ENCODE data around the gene ZNF488. TPM values are rescaled to one million over a fixed set of nuclear protein-coding genes. Genes with fewer than 3 reads are reported as not detected.

ZNF488 gene, protein sequence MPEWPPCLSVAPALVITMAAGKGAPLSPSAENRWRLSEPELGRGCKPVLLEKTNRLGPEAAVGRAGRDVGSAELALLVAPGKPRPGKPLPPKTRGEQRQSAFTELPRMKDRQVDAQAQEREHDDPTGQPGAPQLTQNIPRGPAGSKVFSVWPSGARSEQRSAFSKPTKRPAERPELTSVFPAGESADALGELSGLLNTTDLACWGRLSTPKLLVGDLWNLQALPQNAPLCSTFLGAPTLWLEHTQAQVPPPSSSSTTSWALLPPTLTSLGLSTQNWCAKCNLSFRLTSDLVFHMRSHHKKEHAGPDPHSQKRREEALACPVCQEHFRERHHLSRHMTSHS
- not detected for polyA plus RNA-seq (2012; ENCODE audit: insufficient read depth, insufficient read length, low read depth)

DNA sequence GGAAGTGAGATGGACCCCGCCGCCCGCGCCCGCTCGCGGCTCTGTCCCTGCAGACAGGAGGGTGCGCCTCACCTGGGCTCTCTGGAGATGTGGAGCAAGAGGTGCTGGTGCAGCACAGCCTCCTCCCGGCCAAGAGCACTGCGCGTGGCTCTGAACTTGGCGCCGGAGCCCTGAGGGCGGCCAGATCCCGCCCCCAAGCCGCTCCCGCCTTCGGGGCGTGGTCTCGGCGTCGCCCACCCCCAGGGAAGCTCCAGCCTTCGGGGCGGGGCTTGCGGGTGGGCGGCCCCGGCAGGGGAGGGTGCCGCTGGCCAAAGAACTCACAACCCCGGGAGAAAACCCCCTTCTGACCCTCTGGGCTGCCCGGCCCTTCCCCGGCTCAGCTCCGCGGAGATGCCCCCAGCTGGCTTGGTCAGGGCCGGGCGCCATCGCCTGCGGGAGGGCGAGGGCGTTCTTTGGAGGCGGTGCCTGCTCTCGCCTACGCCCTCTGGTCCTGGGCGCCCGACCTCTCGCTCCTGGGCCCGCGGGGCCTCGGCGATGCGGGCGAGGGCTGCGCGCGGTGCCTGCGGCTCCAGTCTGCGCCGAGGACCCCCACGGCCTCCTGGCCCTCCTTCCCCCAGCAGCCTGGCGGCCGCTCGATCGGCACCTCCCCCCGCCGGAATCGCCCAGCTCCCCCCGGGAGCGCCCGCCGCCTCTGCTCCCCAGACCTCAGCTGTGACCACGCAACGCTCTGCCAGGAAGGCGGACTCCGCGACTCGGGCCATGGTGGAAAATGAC lies at the start of gene ZNF488:
TSS of gene ZNF488 (minus strand) at position 146 of the 774 bp plus-strand sequence. CDS start 15,464 bp downstream, outside the sequence.
- Histone ChIP-seq H3K36me3 (no peaks in the 10 kb centered on the region), H3K9me3 (no peaks in the 10 kb centered on the region), H3K27me3 (peaks cover 11% of the 10 kb centered on the region), H3K4me1 (no peaks in the 10 kb centered on the region), H3K4me3 (ENCODE audit: low read depth, low read length) (peak within 1 kb of the TSS; percentile 66)
- DNase-seq, result peak; percentile 83
- TF ChIP-seq, protein P1, sequence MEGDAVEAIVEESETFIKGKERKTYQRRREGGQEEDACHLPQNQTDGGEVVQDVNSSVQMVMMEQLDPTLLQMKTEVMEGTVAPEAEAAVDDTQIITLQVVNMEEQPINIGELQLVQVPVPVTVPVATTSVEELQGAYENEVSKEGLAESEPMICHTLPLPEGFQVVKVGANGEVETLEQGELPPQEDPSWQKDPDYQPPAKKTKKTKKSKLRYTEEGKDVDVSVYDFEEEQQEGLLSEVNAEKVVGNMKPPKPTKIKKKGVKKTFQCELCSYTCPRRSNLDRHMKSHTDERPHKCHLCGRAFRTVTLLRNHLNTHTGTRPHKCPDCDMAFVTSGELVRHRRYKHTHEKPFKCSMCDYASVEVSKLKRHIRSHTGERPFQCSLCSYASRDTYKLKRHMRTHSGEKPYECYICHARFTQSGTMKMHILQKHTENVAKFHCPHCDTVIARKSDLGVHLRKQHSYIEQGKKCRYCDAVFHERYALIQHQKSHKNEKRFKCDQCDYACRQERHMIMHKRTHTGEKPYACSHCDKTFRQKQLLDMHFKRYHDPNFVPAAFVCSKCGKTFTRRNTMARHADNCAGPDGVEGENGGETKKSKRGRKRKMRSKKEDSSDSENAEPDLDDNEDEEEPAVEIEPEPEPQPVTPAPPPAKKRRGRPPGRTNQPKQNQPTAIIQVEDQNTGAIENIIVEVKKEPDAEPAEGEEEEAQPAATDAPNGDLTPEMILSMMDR (IDR thresholded peaks at IDR 0.05; ENCODE audit: low read depth, low read length), result no peak

DNA sequence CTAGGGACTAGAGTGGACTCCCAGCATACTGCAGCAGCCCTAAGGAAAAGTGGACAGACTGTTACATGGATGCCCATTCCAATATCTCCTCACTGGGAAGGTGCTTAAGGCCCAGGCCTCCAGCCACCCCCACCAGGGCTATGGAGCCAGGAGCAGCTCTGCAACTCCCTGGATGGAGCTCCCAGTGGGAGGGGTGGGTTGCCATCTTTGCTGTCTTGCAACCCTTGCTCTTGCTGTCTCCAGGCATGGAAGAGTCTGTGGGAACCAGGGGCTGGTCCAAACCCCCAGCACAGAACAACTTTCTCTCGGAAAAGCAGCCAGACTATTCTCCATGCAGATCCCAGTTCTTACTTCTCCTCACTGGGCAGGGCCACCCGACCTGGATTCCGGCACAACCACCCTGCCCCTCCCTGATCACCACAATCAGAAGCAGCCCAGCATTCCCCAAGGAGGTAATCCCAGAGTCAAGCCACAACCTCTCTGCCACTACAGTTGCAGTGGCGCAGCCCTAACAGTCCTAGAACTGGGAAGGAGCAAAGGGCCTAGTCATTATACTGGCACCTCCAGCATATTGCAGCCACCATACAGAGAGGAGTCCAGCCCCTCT lies 41.8 kb upstream of the ZNF488 start:
- no peak for DNase-seq
- H3K4me3 ChIP-seq (ENCODE audit: low read depth, low read length), result no peak overlapping the region
- H3K36me3 ChIP-seq, result no peaks in the 10 kb centered on the region
- H3K4me1 ChIP-seq, result no peaks in the 10 kb centered on the region
- no peaks in the 10 kb centered on the region for H3K27me3 ChIP-seq
- TF ChIP-seq, protein P1 (IDR thresholded peaks at IDR 0.05; ENCODE audit: low read depth, low read length), result no peak
- no peaks in the 10 kb centered on the region for H3K9me3 ChIP-seq

DNA sequence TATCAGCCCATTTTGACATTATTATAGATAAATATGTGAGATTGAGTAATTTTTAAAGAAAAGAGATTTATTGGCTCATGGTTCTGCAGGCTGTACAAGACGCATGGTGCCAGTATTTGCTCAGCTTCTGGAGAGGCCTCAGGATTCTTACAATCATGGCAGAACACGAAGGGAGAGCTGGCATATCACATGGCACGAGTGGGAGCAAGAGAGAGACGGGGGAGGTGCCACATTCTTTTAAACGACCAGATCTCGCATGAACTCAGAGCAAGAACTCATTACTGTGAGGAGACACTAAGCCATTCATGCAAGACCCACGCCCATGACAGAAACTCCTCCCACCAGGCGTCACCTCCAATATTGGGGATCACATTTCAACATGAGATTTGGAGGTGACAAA lies 40.1 kb upstream of the ZNF488 start:
- no peaks in the 10 kb centered on the region for H3K27me3 ChIP-seq
- H3K4me1 ChIP-seq, result no peaks in the 10 kb centered on the region
- H3K9me3 ChIP-seq, result no peaks in the 10 kb centered on the region
- H3K36me3 ChIP-seq, result no peaks in the 10 kb centered on the region
- TF ChIP-seq, protein P1 (IDR thresholded peaks at IDR 0.05; ENCODE audit: low read depth, low read length), result no peak
- no peak for DNase-seq
- no peak overlapping the region for H3K4me3 ChIP-seq (ENCODE audit: low read depth, low read length)

DNA sequence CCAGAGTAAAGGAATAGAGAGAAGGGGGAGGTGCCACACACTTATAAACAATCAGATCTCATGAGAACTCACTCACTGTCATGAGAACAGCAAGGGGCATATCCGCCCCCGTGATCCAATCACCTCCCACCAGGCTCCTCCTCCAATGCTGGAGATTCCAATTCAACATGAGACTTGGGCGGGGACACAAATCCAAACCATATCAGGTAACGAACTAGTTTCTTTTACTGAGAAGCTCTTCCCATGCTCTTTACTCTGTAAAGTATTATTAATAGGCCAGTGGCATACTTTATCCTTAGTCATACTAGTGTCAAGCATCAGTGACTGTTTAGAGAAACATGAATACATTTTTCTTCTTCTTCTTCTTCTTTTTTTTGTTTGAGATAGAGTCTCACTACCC lies 39.4 kb upstream of the ZNF488 start:
- Histone ChIP-seq H3K4me1 (no peaks in the 10 kb centered on the region), H3K36me3 (no peaks in the 10 kb centered on the region), H3K9me3 (no peaks in the 10 kb centered on the region), H3K27me3 (no peaks in the 10 kb centered on the region), H3K4me3 (ENCODE audit: low read depth, low read length) (no peak overlapping the region)
- TF ChIP-seq, protein P1 (IDR thresholded peaks at IDR 0.05; ENCODE audit: low read depth, low read length), result no peak
- no peak for DNase-seq

DNA sequence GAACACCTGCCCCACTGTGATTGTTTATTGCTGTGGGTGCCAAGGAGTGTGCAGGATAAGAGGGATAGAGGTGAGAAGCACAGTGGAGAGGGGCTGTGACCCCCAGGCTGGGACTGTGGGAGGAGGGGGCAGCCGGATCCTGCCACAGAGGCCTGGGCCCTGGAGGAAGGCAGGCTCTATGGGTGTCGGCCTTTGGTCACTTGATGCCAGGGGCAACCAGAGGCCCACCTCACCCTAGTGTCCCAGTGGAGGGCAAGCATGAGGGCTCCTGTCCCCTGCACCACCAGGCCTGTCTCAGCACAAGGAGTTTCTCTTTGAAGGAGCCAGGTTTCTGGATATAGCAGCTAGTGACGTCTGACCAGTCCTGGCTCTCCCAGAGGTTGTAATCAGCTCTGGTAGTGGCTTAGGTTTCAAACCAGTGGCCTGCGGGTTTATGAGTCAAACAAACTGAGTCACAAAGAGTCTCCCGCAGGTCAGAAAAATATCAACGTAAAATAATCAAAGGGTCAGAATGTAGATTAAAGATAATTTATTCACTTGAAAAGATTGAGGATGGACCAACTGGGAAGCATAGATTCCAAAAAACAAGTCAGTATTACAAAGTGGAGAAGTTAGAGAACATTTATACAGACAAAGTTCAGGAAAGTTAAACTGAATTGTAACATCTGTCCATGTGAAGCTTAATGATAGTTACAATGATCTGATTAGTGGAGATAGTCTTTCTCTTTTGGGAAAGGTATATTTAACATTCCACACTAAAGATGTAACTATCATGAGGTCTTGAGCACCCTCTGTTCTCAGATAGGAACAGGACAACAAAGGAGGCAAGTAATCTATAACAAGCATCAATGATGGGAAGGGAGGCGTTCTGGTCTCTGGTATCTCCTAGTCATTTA lies 37.2 kb upstream of the ZNF488 start:
- Histone ChIP-seq H3K9me3 (no peaks in the 10 kb centered on the region), H3K4me3 (ENCODE audit: low read depth, low read length) (no peak overlapping the region), H3K27me3 (no peaks in the 10 kb centered on the region), H3K36me3 (no peaks in the 10 kb centered on the region), H3K4me1 (no peaks in the 10 kb centered on the region)
- TF ChIP-seq, protein P1 (IDR thresholded peaks at IDR 0.05; ENCODE audit: low read depth, low read length), result no peak
- DNase-seq, result no peak

Measured in BE2C (cell line).